ENCODE data around the gene OR8B3.
"Not testable (repeated sequence)": the region's sequence is repeated elsewhere in the genome, so short reads cannot be mapped to it uniquely, and the experiment has no call there.

The OR8B3 gene

GRCh38 chr11:124398924-124399323 is at the start of gene OR8B3:
Gene OR8B3 (minus strand): TSS chr11:124399024. CDS start chr11:124397351, 1,673 bp downstream.
- no peak for DNase-seq

- DNase-seq, result no peak
These were observed 48.1 kb upstream of the OR8B3 start for GRCh38 chr11:124446916-124447315.

- no peak for DNase-seq
These were observed 46.9 kb upstream of the OR8B3 start, which contains the start of gene OR8B8 for GRCh38 chr11:124445646-124446150. Gene OR8B8 (minus strand): TSS chr11:124445696. CDS start chr11:124441085, 4,611 bp downstream.

GRCh38 chr11:124442847-124443246 is 44.0 kb upstream of the OR8B3 start:
- no peak for DNase-seq

GRCh38 chr11:124442442-124442841 is 43.6 kb upstream of the OR8B3 start:
- no peak for DNase-seq

- DNase-seq, result no peak
These were observed 42.7 kb upstream of the OR8B3 start for GRCh38 chr11:124441519-124441918.

- no peak for DNase-seq
These were observed 42.3 kb upstream of the OR8B3 start for GRCh38 chr11:124441081-124441480.

GRCh38 chr11:124440608-124441007 is 41.8 kb upstream of the OR8B3 start:
- no peak for DNase-seq

GRCh38 chr11:124434699-124435098 is 35.9 kb upstream of the OR8B3 start:
- no peak for DNase-seq

GRCh38 chr11:124429599-124429998 is 30.8 kb upstream of the OR8B3 start:
- no peak for DNase-seq

GRCh38 chr11:124424384-124424921 is 25.6 kb upstream of the OR8B3 start, which contains the start of gene OR8B4:
Gene OR8B4 (minus strand): TSS chr11:124424871. CDS start chr11:124424871, 0 bp downstream.
- DNase-seq, result no peak

- no peak for DNase-seq
These were observed 22.2 kb upstream of the OR8B3 start for GRCh38 chr11:124421043-124421442.

- DNase-seq, result no peak
These were observed 16.6 kb upstream of the OR8B3 start for GRCh38 chr11:124415356-124415923.

- no peak for DNase-seq
These were observed 11.1 kb upstream of the OR8B3 start for GRCh38 chr11:124409906-124410305.

- DNase-seq, result no peak
These were observed 6.8 kb upstream of the OR8B3 start for GRCh38 chr11:124405581-124405980.

GRCh38 chr11:124403186-124403585 is 4.4 kb upstream of the OR8B3 start:
- DNase-seq, result not testable (repeated sequence)

GRCh38 chr11:124402326-124402922 is 3.6 kb upstream of the OR8B3 start:
- DNase-seq, result no peak

- DNase-seq, result not testable (repeated sequence)
These were observed 2.0 kb downstream of the OR8B3 start for GRCh38 chr11:124396847-124397246.

GRCh38 chr11:124394408-124394807 is 4.4 kb downstream of the OR8B3 start:
- DNase-seq, result no peak

- DNase-seq, result no peak
These were observed 14.4 kb downstream of the OR8B3 start, which contains the start of gene OR8B2 for GRCh38 chr11:124384399-124384798. Gene OR8B2 (minus strand): TSS chr11:124384499. CDS start chr11:124383343, 1,156 bp downstream.

GRCh38 chr11:124382857-124383256 is 16.0 kb downstream of the OR8B3 start:
- not testable (repeated sequence) for DNase-seq

GRCh38 chr11:124380585-124380984 is 18.2 kb downstream of the OR8B3 start:
- DNase-seq, result no peak

- DNase-seq, result no peak
These were observed 22.5 kb downstream of the OR8B3 start for GRCh38 chr11:124376280-124376679.

- DNase-seq, result no peak
These were observed 39.3 kb downstream of the OR8B3 start for GRCh38 chr11:124359566-124359965.

Measured in NCI-H1436 (cell line).